Gastroesophageal sphincter (tissue), 4 donors: Measurements from ENCODE around the gene NPW. TPM values are rescaled to one million over a fixed set of nuclear protein-coding genes. Genes with fewer than 3 reads are reported as not detected.
A peak's percentile ranks its signal among the peaks of the same experiment; 100 is the strongest.
"Not testable (repeated sequence)": the region's sequence is repeated elsewhere in the genome, so short reads cannot be mapped to it uniquely, and the experiment has no call there.

Source experiments
- ATAC-seq: fragments of 150-250 bp; one replicate; pipeline ENCODE4 v1.9.1; 2016; ENCODE audit warnings: mild to moderate bottlenecking, moderate library complexity
- H3K27ac ChIP-seq, 4 donors: fragments of 200-600 bp; sonication (generic) in 3 of 4; 1 replicate in 3 of 4; 2 replicates in 1 of 4; pipeline ENCODE4 v1.5.1; 2016 to 2019
- H3K27me3 ChIP-seq: fragments of 200-600 bp; sonication (generic); one replicate; pipeline ENCODE4 v1.5.1; 2019
- H3K36me3 ChIP-seq, 2 donors: fragments of 200-600 bp; sonication (generic); one replicate each; pipeline ENCODE4 v1.5.1; 2019; ENCODE audit warnings: control low read depth in 1 of 2
- H3K4me1 ChIP-seq, 3 donors: fragments of 200-600 bp; sonication (generic); 1 replicate in 2 of 3; 2 replicates in 1 of 3; pipeline ENCODE4 v1.5.1; 2016 to 2019; ENCODE audit warnings: control low read depth in 2 of 3
- H3K4me3 ChIP-seq, 2 donors: fragments of 200-600 bp; sonication (generic); one replicate each; pipeline ENCODE4 v1.5.1; 2019; ENCODE audit warnings: mild to moderate bottlenecking in 1 of 2, moderate library complexity in 1 of 2
- H3K9me3 ChIP-seq, 3 donors: fragments of 200-600 bp; sonication (generic); one replicate each; pipeline ENCODE4 v1.5.1; 2017 to 2019; ENCODE audit warnings: control low read depth in 2 of 3
- EP300 ChIP-seq: sonication (generic); formaldehyde crosslinking; IDR thresholded peaks from one replicate; pipeline ENCODE4 v1.6.1; 2017; ENCODE audit warnings: antibody characterized with exemption, mild to moderate bottlenecking
- POLR2A ChIP-seq, 2 donors: fragments of 450-650 bp; IDR thresholded peaks; one replicate each; pipeline ENCODE4 v1.6.1; 2017; ENCODE audit warnings: antibody characterized with exemption in 2 of 2, mild to moderate bottlenecking in 2 of 2, moderate library complexity in 1 of 2
- POLR2AphosphoS5 ChIP-seq: sonication (generic); formaldehyde crosslinking; IDR thresholded peaks from one replicate; pipeline ENCODE4 v1.6.1; 2017; ENCODE audit warnings: antibody characterized with exemption
- WGBS, 2 donors: methylation state at CpG; one replicate each; pipeline ENCODE4 v1.1.5; 2018; ENCODE audit warnings: low coverage in 1 of 2; 5-methylcytosine and 5-hydroxymethylcytosine counted together
- total RNA-seq, 4 donors: library from RNA; depleted of rRNA; stranded (reverse); fragments of >200 nt; gene quantifications; one replicate each; pipeline ENCODE4 v1.1.0, GENCODE V29; 2016
- TF ChIP-seq, protein P1 (sequence below), 4 experiments: fragments of 200-600 bp in 2 of 4; fragments of 450-650 bp in 2 of 4; sonication (generic) in 1 of 4; IDR thresholded peaks; one replicate each; pipeline ENCODE4 v1.5.1; 2017 to 2019; ENCODE audit warnings: antibody characterized with exemption in 4 of 4, mild to moderate bottlenecking in 2 of 4, moderate library complexity in 2 of 4

NPW gene
- total RNA-seq, 4 donors from 2014 or later: not detected

DNA sequence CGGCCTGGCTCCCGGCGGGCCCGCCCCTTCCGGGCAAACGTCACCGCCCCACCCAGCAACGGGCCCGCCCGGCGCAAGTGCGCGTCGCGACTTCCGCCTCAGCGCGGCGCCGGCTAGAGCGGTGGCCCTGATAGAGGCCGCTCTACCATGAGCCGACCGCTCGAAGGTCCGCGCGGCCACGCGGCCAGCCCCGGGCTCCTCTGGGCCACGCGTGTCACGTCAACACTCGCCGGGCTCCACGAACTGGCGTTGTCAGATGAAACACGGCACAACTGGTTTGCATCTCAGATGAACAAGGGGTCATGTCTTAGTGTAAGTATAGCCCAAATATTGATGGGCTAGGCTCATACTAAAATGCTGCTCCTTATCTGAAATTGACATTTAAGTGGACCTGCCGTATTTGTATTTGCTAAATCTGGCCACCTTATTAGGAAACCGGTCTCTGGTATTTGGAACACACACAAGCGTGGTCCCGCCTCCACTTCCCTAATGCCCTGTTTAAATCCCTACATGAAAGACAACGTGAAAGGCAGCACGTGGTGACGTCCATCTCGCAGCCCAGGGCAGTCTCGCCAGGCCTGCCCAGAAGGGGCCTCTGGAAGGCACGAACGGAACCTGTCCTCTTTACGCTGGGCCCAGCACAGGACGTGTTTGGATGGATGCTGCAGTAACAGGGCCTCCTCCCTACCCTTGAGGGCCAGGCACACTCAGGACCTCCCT is 9.6 kb upstream of the NPW start, which contains the start of gene ZNF598:
ZNF598 (minus strand) TSS at position 31 of the 720 bp plus-strand sequence.
- ATAC-seq: peak; percentile 96
- TF ChIP-seq POLR2AphosphoS5 (peak; percentile 88), EP300 (no peak), POLR2A (IDR thresholded peaks at IDR 0.05) (peak; percentile 89 to 93)
- TF ChIP-seq, protein P1, sequence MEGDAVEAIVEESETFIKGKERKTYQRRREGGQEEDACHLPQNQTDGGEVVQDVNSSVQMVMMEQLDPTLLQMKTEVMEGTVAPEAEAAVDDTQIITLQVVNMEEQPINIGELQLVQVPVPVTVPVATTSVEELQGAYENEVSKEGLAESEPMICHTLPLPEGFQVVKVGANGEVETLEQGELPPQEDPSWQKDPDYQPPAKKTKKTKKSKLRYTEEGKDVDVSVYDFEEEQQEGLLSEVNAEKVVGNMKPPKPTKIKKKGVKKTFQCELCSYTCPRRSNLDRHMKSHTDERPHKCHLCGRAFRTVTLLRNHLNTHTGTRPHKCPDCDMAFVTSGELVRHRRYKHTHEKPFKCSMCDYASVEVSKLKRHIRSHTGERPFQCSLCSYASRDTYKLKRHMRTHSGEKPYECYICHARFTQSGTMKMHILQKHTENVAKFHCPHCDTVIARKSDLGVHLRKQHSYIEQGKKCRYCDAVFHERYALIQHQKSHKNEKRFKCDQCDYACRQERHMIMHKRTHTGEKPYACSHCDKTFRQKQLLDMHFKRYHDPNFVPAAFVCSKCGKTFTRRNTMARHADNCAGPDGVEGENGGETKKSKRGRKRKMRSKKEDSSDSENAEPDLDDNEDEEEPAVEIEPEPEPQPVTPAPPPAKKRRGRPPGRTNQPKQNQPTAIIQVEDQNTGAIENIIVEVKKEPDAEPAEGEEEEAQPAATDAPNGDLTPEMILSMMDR (IDR thresholded peaks at IDR 0.05): peak in 3 of 4 experiments; percentile 11 to 26 (median 20)
- H3K9me3 ChIP-seq: no peaks in the 10 kb centered on the region
- H3K36me3 ChIP-seq: peaks cover 0 to 4% of the 10 kb centered on the region in 2 donors
- peak within 1 kb of the TSS; percentile 70 to 90 for H3K4me3 ChIP-seq
- peaks cover 4 to 53% (median 33%) of the 10 kb centered on the region in 3 donors for H3K4me1 ChIP-seq
- H3K27me3 ChIP-seq: no peaks in the 10 kb centered on the region
- 0 to 8% methylated on average over 2 to 8 of the region's 52 CpGs for WGBS, 2 donors
- peak within 1 kb of the TSS; percentile 92 to 95 (median 94) for H3K27ac ChIP-seq

GRCh38 chr16:2011726-2012125 is 7.9 kb upstream of the NPW start:
- not testable (repeated sequence) for H3K4me3 ChIP-seq, ATAC-seq, H3K36me3 ChIP-seq, H3K9me3 ChIP-seq, H3K27me3 ChIP-seq, H3K27ac ChIP-seq
- 66 to 79% methylated on average over 4 to 9 of the region's 9 CpGs for WGBS, 2 donors
- H3K4me1 ChIP-seq: peaks cover 4 to 35% (median 25%) of the 10 kb centered on the region in 3 donors

DNA sequence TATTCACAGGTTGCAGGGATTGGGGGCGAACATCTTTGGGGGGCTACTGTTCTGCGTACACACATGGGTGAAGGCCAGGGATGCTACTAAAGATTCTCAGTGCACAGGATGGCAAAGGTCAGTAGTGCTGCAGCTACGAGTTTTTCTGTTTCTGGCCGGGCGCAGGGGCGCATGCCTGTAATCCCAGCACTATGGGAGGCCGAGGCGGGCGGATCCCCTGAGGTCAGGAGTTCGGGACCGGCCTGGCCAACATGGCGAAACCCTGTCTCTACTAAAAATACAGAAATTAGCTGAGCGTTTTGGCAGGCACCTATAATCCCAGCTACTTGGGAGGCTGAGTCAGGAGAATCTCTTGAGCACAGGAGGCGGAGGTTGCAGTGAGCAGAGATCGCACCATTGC is 6.1 kb upstream of the NPW start:
- Histone ChIP-seq H3K9me3 (no peaks in the 10 kb centered on the region), H3K4me3 (no peak overlapping the region), H3K27me3 (peaks cover 20% of the 10 kb centered on the region), H3K36me3 (no peaks in the 10 kb centered on the region), H3K4me1 (peaks cover 0 to 17% (median 8%) of the 10 kb centered on the region in 3 donors), H3K27ac (no peak overlapping the region)
- 77 to 82% methylated on average over 5 to 12 of the region's 15 CpGs for WGBS, 2 donors
- ATAC-seq: no peak
- TF ChIP-seq POLR2A (IDR thresholded peaks at IDR 0.05) (no peak), EP300 (no peak), POLR2AphosphoS5 (no peak)
- TF ChIP-seq, protein P1 (IDR thresholded peaks at IDR 0.05): no peak

DNA sequence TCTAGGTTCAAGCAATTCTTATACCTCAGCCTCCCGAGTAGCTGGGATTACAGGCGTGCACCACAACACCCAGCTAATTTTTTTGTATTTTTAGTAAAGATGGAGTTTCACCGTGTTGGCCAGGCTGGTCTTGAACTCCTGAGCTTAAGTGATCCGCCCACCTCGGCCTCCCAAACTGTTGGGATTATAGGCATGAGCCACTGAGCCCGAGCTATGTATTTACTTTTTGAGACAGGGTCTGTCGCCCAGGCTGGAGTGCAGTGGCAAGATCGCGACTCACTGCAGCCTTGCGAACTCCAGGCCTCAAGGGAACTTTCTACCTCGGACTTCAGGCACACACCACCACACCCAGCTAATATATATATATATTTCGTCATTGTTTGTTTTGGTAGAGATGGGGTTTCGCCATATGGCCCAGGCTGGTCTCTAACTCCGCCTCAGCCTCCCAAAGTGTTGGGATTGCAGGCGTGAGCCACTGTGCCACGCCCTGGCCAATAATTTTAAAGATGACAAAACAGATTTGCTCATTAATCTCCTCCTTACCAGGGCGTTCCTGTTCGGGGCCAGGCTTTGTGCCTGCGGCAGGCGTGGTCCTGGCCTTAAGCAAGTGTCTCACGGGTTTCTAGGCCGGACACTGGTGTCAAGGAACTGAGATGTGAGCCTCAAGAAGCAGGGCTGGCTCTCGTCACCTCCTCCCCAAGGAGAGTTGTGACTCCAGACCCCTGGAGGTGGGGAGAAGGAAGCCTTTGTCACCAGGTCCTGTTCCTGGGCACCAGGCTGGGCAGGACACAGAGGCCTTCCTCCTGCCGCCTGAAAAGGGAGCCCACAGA is 4.3 kb upstream of the NPW start:
- Histone ChIP-seq H3K9me3 (no peaks in the 10 kb centered on the region), H3K36me3 (no peaks in the 10 kb centered on the region), H3K4me3 (no peak overlapping the region), H3K4me1 (peaks cover 0 to 15% (median 8%) of the 10 kb centered on the region in 3 donors), H3K27ac (no peak overlapping the region), H3K27me3 (peaks cover 38% of the 10 kb centered on the region)
- no peak for ATAC-seq
- TF ChIP-seq, protein P1 (IDR thresholded peaks at IDR 0.05): no peak
- TF ChIP-seq POLR2A (IDR thresholded peaks at IDR 0.05) (no peak), POLR2AphosphoS5 (no peak), EP300 (no peak)
- WGBS, 2 donors: 66 to 86% methylated on average over 4 to 15 of the region's 24 CpGs

DNA sequence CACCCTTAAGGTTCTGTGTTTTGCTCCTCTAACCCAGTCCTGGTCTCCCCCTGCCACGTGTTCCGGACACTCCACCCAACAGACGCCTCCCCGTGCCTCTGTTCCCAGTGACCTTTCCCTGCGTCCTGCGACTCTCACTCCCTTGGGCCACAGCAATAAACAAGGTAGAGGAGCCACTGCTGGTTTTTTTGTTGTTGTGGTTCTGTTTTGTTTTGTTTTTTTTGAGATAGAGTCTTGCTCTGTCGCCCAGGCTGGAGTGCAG is 3.7 kb upstream of the NPW start:
- peaks cover 0 to 16% (median 9%) of the 10 kb centered on the region in 3 donors for H3K4me1 ChIP-seq

More for the DNA sequence above, 3.7 kb upstream of the NPW start:
- TF ChIP-seq POLR2A (IDR thresholded peaks at IDR 0.05) (no peak), POLR2AphosphoS5 (no peak), EP300 (no peak)
- TF ChIP-seq, protein P1 (IDR thresholded peaks at IDR 0.05): no peak
- Histone ChIP-seq H3K36me3 (no peaks in the 10 kb centered on the region), H3K27me3 (peaks cover 44% of the 10 kb centered on the region), H3K4me3 (no peak overlapping the region), H3K27ac (no peak overlapping the region), H3K9me3 (no peaks in the 10 kb centered on the region)
- no peak for ATAC-seq
- WGBS, 2 donors: 85 to 86% methylated on average over 7 of the region's 7 CpGs
